Large intestine (tissue), 3 donors: ENCODE results near the gene AHCYL2. TPM values are rescaled to one million over a fixed set of nuclear protein-coding genes. Genes with fewer than 3 reads are reported as not detected.
"Not testable (repeated sequence)": the region's sequence is repeated elsewhere in the genome, so short reads cannot be mapped to it uniquely, and the experiment has no call there.

Source experiments
- DNase-seq, 2 donors: peaks; one replicate each; pipeline versions ENCODE4 v3.0.0 to v3.0.0-alpha.2; 2013
- H3K27ac ChIP-seq: one replicate; pipeline ENCODE4 v1.5.1; 2013; ENCODE audit warnings: low read length
- H3K27me3 ChIP-seq: 2 replicates; pipeline ENCODE4 v1.6.1; 2013; ENCODE audit warnings: low read length; ENCODE audit not compliant: control insufficient read depth, insufficient read depth
- H3K36me3 ChIP-seq: 2 replicates; pipeline ENCODE4 v1.6.1; 2013; ENCODE audit warnings: low read length; ENCODE audit not compliant: control insufficient read depth, insufficient read depth
- H3K4me1 ChIP-seq: one replicate; pipeline ENCODE4 v1.6.1; 2013; ENCODE audit warnings: low read length; ENCODE audit not compliant: control insufficient read depth, insufficient read depth
- H3K4me3 ChIP-seq: one replicate; pipeline ENCODE4 v1.5.1; 2013; ENCODE audit warnings: low read length
- H3K9me3 ChIP-seq: one replicate; pipeline ENCODE4 v1.6.1; 2013; ENCODE audit warnings: mild to moderate bottlenecking, low read depth, low read length, moderate library complexity; ENCODE audit not compliant: control insufficient read depth
- WGBS: methylation state at CpG from one replicate; pipeline ENCODE4 v1.1.5; 2013; ENCODE audit warnings: low lambda C conversion rate; ENCODE audit not compliant: insufficient coverage; 5-methylcytosine and 5-hydroxymethylcytosine counted together
- polyA plus RNA-seq: library from polyadenylated mRNA; unstranded; fragments of 120-200 nt; gene quantifications from one replicate; pipeline ENCODE4 v1.2.1, GENCODE V29; 2013

Gene AHCYL2
- polyA plus RNA-seq, 1 donor: 23.2 TPM

- peak overlapping the region; percentile 25 for H3K4me3 ChIP-seq
- peaks cover 20% of the 10 kb centered on the region for H3K4me1 ChIP-seq
- peak overlapping the region; percentile 76 for H3K27ac ChIP-seq
- H3K9me3 ChIP-seq: no peaks in the 10 kb centered on the region
- no CpG with 5 or more reads among the region's 11 CpGs for WGBS
- no peaks in the 10 kb centered on the region for H3K27me3 ChIP-seq
- DNase-seq: peak; percentile 77 to 91
- H3K36me3 ChIP-seq: no peaks in the 10 kb centered on the region
These were observed 143.0 kb downstream of the AHCYL2 start for GRCh38 chr7:129367700-129368388.

GRCh38 chr7:129368389-129368986, 143.7 kb downstream of the AHCYL2 start:
- Histone ChIP-seq H3K9me3 (no peaks in the 10 kb centered on the region), H3K36me3 (no peaks in the 10 kb centered on the region), H3K4me1 (peaks cover 19% of the 10 kb centered on the region), H3K27me3 (no peaks in the 10 kb centered on the region), H3K27ac (peak overlapping the region; percentile 76), H3K4me3 (peak overlapping the region; percentile 25)
- WGBS: 83% methylated on average over 1 of the region's 7 CpGs
- no peak for DNase-seq

GRCh38 chr7:129369447-129369846, 144.6 kb downstream of the AHCYL2 start:
- not testable (repeated sequence) for DNase-seq, H3K36me3 ChIP-seq, H3K4me3 ChIP-seq, H3K27ac ChIP-seq, H3K9me3 ChIP-seq, H3K27me3 ChIP-seq
- peaks cover 19% of the 10 kb centered on the region for H3K4me1 ChIP-seq
- no CpG with 5 or more reads among the region's 7 CpGs for WGBS

GRCh38 chr7:129370812-129371211, 146.0 kb downstream of the AHCYL2 start:
- WGBS: 57% methylated on average over 2 of the region's 5 CpGs

GRCh38 chr7:129371487-129371886, 146.7 kb downstream of the AHCYL2 start:
- Histone ChIP-seq H3K4me1 (peaks cover 19% of the 10 kb centered on the region), H3K36me3 (no peaks in the 10 kb centered on the region), H3K27ac (no peak overlapping the region), H3K27me3 (no peaks in the 10 kb centered on the region), H3K9me3 (no peaks in the 10 kb centered on the region), H3K4me3 (no peak overlapping the region)
- DNase-seq: no peak
- WGBS: 75% methylated on average over 3 of the region's 3 CpGs

More at GRCh38 chr7:129370812-129371211, 146.0 kb downstream of the AHCYL2 start:
- Histone ChIP-seq H3K27ac (no peak overlapping the region), H3K27me3 (no peaks in the 10 kb centered on the region), H3K9me3 (no peaks in the 10 kb centered on the region), H3K4me1 (peaks cover 19% of the 10 kb centered on the region), H3K36me3 (no peaks in the 10 kb centered on the region), H3K4me3 (no peak overlapping the region)
- peak; percentile 33 to 55 for DNase-seq

GRCh38 chr7:129373651-129374428, 149.0 kb downstream of the AHCYL2 start:
- Histone ChIP-seq H3K4me1 (peaks cover 3% of the 10 kb centered on the region), H3K27ac (no peak overlapping the region), H3K4me3 (no peak overlapping the region), H3K36me3 (no peaks in the 10 kb centered on the region), H3K9me3 (no peaks in the 10 kb centered on the region), H3K27me3 (no peaks in the 10 kb centered on the region)
- 100% methylated on average over 1 of the region's 3 CpGs for WGBS
- DNase-seq: no peak

GRCh38 chr7:129375141-129375938, 150.5 kb downstream of the AHCYL2 start:
- peaks cover 2% of the 10 kb centered on the region for H3K36me3 ChIP-seq
- no peak for DNase-seq
- H3K4me3 ChIP-seq: no peak overlapping the region
- no peaks in the 10 kb centered on the region for H3K9me3 ChIP-seq
- H3K4me1 ChIP-seq: peaks cover 3% of the 10 kb centered on the region
- H3K27me3 ChIP-seq: no peaks in the 10 kb centered on the region
- H3K27ac ChIP-seq: no peak overlapping the region
- 89% methylated on average over 1 of the region's 2 CpGs for WGBS

- 73% methylated on average over 3 of the region's 6 CpGs for WGBS
- no peaks in the 10 kb centered on the region for H3K9me3 ChIP-seq
- no peak overlapping the region for H3K4me3 ChIP-seq
- peak; percentile 37 to 48 for DNase-seq
- no peaks in the 10 kb centered on the region for H3K4me1 ChIP-seq
- H3K27me3 ChIP-seq: no peaks in the 10 kb centered on the region
- peaks cover 5% of the 10 kb centered on the region for H3K36me3 ChIP-seq
- H3K27ac ChIP-seq: no peak overlapping the region
These were observed 151.4 kb downstream of the AHCYL2 start for GRCh38 chr7:129376076-129376777.

GRCh38 chr7:129376778-129377700, 152.2 kb downstream of the AHCYL2 start:
- Histone ChIP-seq H3K27me3 (no peaks in the 10 kb centered on the region), H3K4me3 (no peak overlapping the region), H3K36me3 (peaks cover 5% of the 10 kb centered on the region), H3K27ac (no peak overlapping the region), H3K9me3 (no peaks in the 10 kb centered on the region), H3K4me1 (no peaks in the 10 kb centered on the region)
- no peak for DNase-seq
- WGBS: 100% methylated on average over 1 of the region's 6 CpGs
